Activated naive CD4-positive, alpha-beta T cell treated with anti-CD3 and anti-CD28 coated beads, Interleukin-2, amount 50 U/mL, for 16 hours (primary cell): Measurements from ENCODE around the gene BMPR1B.
"Not testable (repeated sequence)": the region's sequence is repeated elsewhere in the genome, so short reads cannot be mapped to it uniquely, and the experiment has no call there.

Experiments
- DNase-seq: peaks from one replicate; pipeline ENCODE4 v3.0.0-alpha.2; 2020

BMPR1B gene

GRCh38 chr4:94763500-94763899, 5.7 kb downstream of the BMPR1B start:
- DNase-seq = no peak

- DNase-seq = no peak
Measured at GRCh38 chr4:94764069-94764468, 6.3 kb downstream of the BMPR1B start.

GRCh38 chr4:94765174-94765573, 7.4 kb downstream of the BMPR1B start:
- DNase-seq = no peak

- DNase-seq = no peak
Measured at GRCh38 chr4:94765648-94766047, 7.9 kb downstream of the BMPR1B start.

- DNase-seq = no peak
Measured at GRCh38 chr4:94766856-94767255, 9.1 kb downstream of the BMPR1B start.

- no peak for DNase-seq
Measured at GRCh38 chr4:94767446-94767845, 9.7 kb downstream of the BMPR1B start.

DNA sequence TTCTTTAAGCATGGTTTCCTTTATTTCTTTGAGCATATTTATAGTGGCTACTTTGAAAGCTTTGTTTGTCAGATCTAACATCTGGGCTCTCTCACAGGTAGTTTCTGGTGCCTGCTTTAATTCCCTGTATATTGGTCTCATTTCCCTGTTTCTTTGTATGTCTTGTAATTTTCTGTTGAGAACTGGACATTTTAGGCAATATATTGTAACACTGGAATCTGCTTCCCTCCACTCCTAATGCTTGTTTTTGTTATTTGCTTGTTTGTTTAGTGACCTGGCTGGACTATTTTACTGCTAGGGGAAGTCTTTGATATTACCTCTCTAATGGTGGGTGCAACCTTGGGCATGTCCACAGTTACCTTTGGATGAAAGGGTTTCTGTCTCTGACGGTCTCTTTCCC, 25.0 kb downstream of the BMPR1B start:
- DNase-seq = no peak

GRCh38 chr4:94791701-94792100, 33.9 kb downstream of the BMPR1B start:
- no peak for DNase-seq

GRCh38 chr4:94798808-94799207, 41.1 kb downstream of the BMPR1B start:
- no peak for DNase-seq

DNA sequence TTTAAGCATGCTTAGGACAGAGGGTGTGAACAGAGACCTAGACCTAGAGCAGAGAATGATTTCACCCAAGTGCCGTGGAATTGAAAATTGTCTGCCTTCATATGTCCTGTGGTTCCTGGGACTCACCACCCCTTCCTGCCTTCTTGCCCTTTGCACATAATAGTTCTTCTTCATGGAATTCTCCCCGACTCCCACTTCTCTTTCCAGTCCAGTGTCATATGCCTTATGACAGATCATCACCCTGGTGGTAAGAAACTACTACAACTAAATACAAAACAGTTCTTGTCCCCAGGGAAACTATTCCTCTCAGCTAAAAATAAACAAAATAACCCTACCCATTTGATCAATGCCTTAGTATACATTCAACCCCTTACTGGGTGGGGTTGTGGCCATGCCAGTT, 43.3 kb downstream of the BMPR1B start:
- no peak for DNase-seq

- DNase-seq = no peak
Measured at GRCh38 chr4:94802091-94802490, 44.3 kb downstream of the BMPR1B start.

GRCh38 chr4:94803181-94803580, 45.4 kb downstream of the BMPR1B start:
- no peak for DNase-seq

GRCh38 chr4:94804650-94805049, 46.9 kb downstream of the BMPR1B start:
- no peak for DNase-seq

- DNase-seq = no peak
Measured at GRCh38 chr4:94806376-94806775, 48.6 kb downstream of the BMPR1B start.

GRCh38 chr4:94811643-94812042, 53.9 kb downstream of the BMPR1B start:
- DNase-seq = no peak

DNA sequence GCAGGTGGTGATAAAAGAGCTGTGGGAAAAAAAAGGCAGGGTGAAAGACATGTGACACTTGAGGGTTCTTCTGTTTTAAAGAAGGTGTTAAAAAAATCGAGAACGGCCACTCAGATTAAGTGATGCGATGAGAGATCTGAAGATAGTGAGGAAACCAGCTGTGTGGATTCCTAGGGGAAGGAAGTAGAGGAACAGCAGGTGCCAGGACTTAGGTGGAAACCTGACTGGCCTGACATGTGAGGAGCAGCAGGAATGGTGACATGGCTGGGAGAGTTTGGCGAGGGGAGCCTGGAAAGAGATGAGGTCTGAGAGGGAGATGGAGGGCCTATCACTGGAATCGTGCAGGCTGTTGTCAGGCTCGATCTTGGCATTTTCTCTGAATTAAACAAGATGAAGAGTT, 55.5 kb downstream of the BMPR1B start:
- DNase-seq = no peak

DNA sequence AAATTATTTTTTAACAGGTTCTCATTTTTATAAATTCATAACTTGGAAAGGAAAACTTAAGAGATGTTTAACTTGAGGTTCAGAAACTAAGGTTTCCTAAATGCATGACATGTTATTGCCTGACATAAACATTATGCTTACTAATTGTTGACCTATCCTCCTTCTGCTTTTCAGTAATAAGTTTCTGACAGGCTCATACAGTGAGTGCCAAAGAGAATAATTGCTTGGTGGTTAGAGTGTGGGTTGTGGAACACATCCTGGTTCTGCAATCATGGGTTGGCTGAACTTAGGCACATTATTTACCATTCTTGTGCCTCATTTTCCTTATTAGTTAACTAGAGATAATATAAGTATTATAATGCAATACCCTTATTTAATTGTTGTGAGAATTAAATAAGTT, 56.5 kb downstream of the BMPR1B start:
- DNase-seq = no peak

- no peak for DNase-seq
Measured at GRCh38 chr4:94819371-94820168, 61.8 kb downstream of the BMPR1B start.

DNA sequence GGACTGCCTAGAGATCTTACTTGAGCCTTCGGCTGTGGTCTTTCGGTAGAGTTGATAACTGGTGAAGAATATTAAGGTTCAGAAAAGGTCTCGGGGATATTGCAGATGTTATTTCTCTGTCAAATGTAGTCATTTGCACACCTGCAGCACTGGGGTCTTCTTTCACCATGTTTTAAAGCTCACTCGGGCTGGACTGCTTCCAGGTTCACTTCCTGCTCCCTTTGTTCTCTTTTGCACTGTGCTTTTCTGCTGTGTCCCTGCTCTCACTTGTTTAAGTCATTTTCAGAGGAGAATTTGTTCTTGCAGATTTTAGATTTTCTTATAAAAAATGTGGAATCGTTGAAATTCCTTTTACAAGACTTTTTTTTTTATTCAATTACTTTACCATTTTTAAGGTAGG, 68.5 kb downstream of the BMPR1B start:
- no peak for DNase-seq

DNA sequence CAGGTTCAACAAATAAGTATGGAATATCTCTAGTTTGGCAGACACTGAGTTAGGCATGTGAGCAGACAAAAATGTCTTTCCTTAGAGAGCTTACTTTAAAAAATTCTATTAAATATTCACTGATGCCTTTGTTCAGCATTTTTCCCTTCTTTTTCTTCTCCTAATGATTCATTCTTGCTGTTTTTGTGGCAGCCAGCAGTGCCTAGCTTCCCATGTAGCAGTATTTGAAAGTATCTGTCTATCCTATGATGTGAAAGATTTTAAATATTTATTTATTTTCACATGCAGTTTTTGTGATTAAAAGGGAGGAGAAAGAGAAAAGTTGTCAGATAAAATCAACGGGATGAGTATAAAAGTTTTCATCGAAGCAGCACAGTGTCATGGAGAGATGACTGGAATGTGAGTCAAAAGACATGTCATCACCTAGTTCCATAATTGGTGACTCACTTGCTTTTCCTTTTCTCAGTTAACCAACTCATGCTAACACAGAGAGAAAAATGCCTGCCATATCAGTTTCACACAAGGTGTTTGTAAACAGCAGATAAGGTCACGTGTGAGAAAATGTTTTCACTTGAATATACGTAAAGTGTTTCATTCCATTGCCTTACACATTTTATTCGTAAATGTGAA, 69.8 kb downstream of the BMPR1B start:
- no peak for DNase-seq

GRCh38 chr4:94828882-94829281, 71.1 kb downstream of the BMPR1B start:
- no peak for DNase-seq

DNA sequence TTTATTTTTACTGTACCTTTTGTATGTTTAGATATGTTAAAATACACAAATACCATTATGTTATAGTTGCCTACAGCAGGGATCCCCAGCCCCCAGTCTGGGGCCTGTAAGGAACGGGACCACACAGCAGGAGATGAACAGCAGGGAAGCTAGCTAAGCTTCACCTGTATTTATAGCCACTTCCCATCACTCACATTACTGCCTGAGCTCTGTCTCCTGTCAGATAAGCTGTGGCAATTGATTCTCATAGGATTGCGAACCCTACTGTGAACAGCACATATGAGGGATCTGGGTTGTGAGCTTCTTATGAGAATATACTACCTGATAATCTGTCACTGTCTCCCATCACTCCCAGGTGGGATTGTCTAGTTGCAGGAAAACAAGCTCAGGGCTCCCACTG, 73.9 kb downstream of the BMPR1B start:
- no peak for DNase-seq

DNA sequence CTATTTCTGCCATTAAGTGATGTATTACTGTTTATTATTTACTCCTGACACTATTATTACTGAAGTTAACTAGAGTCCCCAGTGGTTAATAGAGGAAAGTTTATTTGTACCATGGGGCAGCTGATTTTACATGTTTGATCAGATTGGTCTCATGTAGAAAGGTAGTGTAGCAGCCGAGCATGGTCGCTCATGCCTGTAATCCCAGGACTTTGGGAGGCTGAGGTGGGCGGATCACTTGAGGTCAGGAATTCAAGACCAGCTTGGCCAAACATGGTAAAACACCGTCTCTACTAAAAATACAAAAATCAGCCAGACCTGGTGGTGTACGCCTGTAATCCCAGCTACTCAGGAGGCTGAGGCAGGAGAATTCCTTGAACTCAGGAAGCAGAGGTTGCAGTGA, 74.6 kb downstream of the BMPR1B start:
- not testable (repeated sequence) for DNase-seq

DNA sequence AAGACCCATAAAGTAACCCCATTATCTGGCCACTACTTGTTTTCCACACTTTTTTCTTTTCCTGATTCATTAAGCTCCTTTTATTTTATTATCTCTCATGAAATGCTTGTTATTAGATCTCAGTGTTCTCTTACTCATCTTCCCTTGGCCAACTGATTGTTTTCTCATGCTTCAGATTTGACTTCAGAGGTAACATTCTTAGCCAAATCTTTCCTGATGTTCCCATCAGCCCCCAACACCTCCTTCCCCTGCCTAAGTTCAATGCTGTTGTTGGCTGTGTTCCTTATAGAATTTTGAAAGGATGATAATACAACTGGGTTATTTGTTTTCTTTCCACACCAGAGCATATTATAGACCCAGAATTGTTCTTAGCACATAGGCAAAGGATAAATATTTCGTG, 75.6 kb downstream of the BMPR1B start:
- DNase-seq = no peak

DNA sequence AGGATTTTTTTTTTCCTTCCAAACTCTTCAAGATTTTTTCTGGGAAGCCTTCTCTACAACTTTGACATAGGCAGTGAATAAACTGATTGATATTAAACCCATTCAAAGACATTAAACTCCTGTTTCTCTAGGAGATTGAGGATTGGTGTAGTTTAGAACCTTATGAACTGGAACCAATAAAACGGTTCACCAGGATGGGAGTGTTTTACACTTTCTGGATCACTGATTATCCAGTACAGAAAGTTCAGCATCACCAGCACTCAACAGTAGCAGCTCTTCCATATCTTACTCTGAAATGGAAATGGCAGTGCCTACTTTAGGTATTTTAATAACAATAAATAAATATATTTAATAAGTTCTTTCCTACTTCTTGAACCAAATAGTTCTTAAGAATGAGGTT, 76.7 kb downstream of the BMPR1B start:
- no peak for DNase-seq
